ENCODE data around the gene BLVRA. TPM values are rescaled to one million over a fixed set of nuclear protein-coding genes. Genes with fewer than 3 reads are reported as not detected.

BLVRA gene
- total RNA-seq, 5 donors from 2014 or later (not counting 1 experiment from before 2014, with no cell fraction given): 14.1 to 21.3 (median 17.3) TPM

DNA sequence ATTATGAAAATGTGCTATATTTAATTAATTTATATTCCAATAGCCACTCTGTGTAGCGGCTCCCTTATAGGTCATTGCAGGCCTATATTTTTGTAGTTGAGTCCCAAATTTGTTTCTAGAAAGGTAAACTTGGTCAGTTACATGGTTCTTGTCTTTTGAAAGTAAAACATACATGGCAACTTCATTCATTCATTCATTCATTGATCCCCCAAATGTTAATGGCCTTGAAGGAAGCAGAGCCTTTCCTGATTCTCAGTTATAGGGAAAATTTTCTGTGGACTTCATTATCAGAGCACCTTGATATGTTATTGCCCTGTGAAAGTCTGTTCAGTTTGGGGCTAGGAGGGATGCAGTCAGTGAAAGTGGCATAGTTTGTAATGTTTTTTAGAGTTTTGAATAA, 2.9 kb downstream of the BLVRA start:
- Histone ChIP-seq H3K4me1 (ENCODE audit: control insufficient read depth in 1 of 2, extremely low read depth in 1 of 2, insufficient read depth in 2 of 2, low read length in 2 of 2) (peaks cover 2 to 14% of the 10 kb centered on the region in 2 experiments), H3K36me3 (ENCODE audit: control insufficient read depth in 2 of 2, extremely low read depth in 1 of 2, insufficient read depth in 1 of 2, low read length in 1 of 2) (no peaks in the 10 kb centered on the region), H3K9me3 (no peaks in the 10 kb centered on the region), H3K4me3 (ENCODE audit: control insufficient read depth in 1 of 2, extremely low read depth in 1 of 2, low read length in 1 of 2) (no peak overlapping the region), H3K27me3 (replicated peaks in 1 of 2; ENCODE audit: control insufficient read depth in 2 of 2, extremely low read depth in 1 of 2, insufficient read depth in 2 of 2, low read length in 1 of 2) (no peaks in the 10 kb centered on the region), H3K27ac (ENCODE audit: low read length) (no peak overlapping the region)
- H3K36me3 Mint-ChIP-seq: no peaks in the 10 kb centered on the region
- H3K27me3 Mint-ChIP-seq: no peaks in the 10 kb centered on the region
- no peaks in the 10 kb centered on the region for H3K9me3 Mint-ChIP-seq
- DNase-seq (no peak), ATAC-seq (replicated peaks in 1 of 4) (no peak)
- no peak overlapping the region for H3K27ac Mint-ChIP-seq
- H3K4me1 Mint-ChIP-seq: peaks cover 46 to 63% (median 55%) of the 10 kb centered on the region in 3 donors
- peak overlapping the region in 1 of 3 donors; percentile 15 for H3K4me3 Mint-ChIP-seq
- CTCF ChIA-PET: interaction anchor here (0.7 to 1.4 kb wide), 2 partner anchors 112 to 179 kb away, joined by 7 to 12 read pairs; partner anchors contain the start of gene STK17A (in 1 of the 2)
- WGBS (ENCODE audit: insufficient coverage): no CpG with 5 or more reads among the region's 1 CpG
- POLR2A ChIA-PET: interaction anchor here in 1 of 2 donors (0.6 kb wide), 1 partner anchor 157 kb away, joined by 3 read pairs; no protein-coding TSS in a partner anchor

DNA sequence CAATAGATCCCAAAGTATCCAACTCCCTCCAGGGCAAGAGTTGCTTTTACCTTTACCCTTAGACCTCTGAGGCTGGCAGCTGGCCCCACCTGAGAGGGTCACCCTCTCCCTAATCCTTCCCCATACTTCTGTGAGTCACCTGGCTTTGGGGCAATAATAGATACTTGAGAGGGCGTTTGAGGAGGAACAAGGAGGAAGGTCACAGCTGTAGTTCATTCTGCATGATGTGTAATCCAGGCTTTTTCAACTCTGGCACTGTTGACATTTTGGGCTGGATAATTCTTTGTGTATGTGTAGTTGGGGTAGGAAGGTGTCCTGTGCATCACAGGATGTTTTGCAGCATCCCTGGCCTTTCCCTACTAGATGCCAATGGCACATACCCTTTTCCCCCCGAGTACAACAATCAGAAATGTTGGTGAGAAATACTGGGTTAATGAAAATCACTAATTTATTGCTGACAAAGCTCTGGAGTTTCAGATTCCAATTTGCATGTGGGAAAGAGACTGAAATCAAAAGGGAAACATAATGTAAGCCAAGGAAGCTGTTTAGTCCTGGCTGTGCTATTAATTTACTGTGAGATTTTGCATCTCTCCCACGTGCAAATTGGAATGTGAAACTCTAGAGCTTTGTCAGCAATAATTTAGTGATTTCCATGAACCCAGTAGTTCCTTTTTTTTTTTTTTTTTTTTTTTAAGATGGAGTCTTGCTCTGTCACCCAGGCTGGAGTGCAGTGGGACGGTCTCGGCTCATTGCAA, 3.6 kb downstream of the BLVRA start:
- Mint-ChIP-seq H3K4me1 (peaks cover 45 to 58% (median 54%) of the 10 kb centered on the region in 3 donors), H3K4me3 (no peak overlapping the region), H3K36me3 (no peaks in the 10 kb centered on the region), H3K9me3 (no peaks in the 10 kb centered on the region), H3K27ac (no peak overlapping the region), H3K27me3 (no peaks in the 10 kb centered on the region)
- Histone ChIP-seq H3K4me3 (ENCODE audit: control insufficient read depth in 1 of 2, extremely low read depth in 1 of 2, low read length in 1 of 2) (no peak overlapping the region), H3K27ac (ENCODE audit: low read length) (no peak overlapping the region), H3K4me1 (ENCODE audit: control insufficient read depth in 1 of 2, extremely low read depth in 1 of 2, insufficient read depth in 2 of 2, low read length in 2 of 2) (peaks cover 2 to 14% of the 10 kb centered on the region in 2 experiments), H3K27me3 (replicated peaks in 1 of 2; ENCODE audit: control insufficient read depth in 2 of 2, extremely low read depth in 1 of 2, insufficient read depth in 2 of 2, low read length in 1 of 2) (no peaks in the 10 kb centered on the region), H3K36me3 (ENCODE audit: control insufficient read depth in 2 of 2, extremely low read depth in 1 of 2, insufficient read depth in 1 of 2, low read length in 1 of 2) (no peaks in the 10 kb centered on the region), H3K9me3 (no peaks in the 10 kb centered on the region)
- POLR2A ChIA-PET: interaction anchor here (0.6 to 1.0 kb wide), 4 partner anchors 32 to 179 kb away, joined by 3 to 7 read pairs (median 3); partner anchors contain the start of gene STK17A (in 1 of the 2)
- no peak for ATAC-seq (replicated peaks in 1 of 4)
- DNase-seq: no peak
- WGBS (ENCODE audit: insufficient coverage): no CpG with 5 or more reads among the region's 5 CpGs
- CTCF ChIA-PET: interaction anchor here in 1 of 2 donors (0.5 to 0.7 kb wide), 4 partner anchors 39 to 446 kb away, joined by 4 to 5 read pairs (median 4); no protein-coding TSS in a partner anchor

DNA sequence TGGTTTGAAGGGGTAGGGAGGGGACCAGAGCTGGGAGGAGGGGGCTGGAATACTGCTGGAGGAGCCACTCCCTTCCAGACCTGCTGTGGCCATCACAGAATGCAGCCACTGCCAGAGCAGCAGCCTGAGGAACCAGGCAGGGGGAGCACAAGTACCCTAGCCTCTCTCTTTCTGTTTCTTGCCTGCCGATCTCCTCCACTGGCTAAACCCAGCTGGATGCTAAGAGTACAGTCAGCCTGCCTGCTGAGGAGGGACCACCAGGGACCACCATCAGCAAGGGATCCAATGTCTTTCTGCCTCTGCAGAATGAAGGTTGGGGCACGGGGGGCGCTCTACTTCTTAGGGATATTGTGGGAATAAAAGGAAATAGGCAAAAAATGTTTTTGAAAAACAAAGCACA, 4.7 kb downstream of the BLVRA start:
- Mint-ChIP-seq H3K4me1 (peaks cover 35 to 48% (median 45%) of the 10 kb centered on the region in 3 donors), H3K9me3 (no peaks in the 10 kb centered on the region), H3K27ac (no peak overlapping the region), H3K36me3 (no peaks in the 10 kb centered on the region), H3K4me3 (no peak overlapping the region), H3K27me3 (no peaks in the 10 kb centered on the region)
- CTCF ChIA-PET: interaction anchor here in 1 of 2 donors (0.6 kb wide), 1 partner anchor 41 kb away, joined by 5 read pairs; no protein-coding TSS in a partner anchor
- DNase-seq: no peak
- no CpG with 5 or more reads among the region's 3 CpGs for WGBS (ENCODE audit: insufficient coverage)
- Histone ChIP-seq H3K27ac (ENCODE audit: low read length) (no peak overlapping the region), H3K4me3 (ENCODE audit: control insufficient read depth in 1 of 2, extremely low read depth in 1 of 2, low read length in 1 of 2) (no peak overlapping the region), H3K4me1 (ENCODE audit: control insufficient read depth in 1 of 2, extremely low read depth in 1 of 2, insufficient read depth in 2 of 2, low read length in 2 of 2) (peaks cover 2 to 7% of the 10 kb centered on the region in 2 experiments), H3K27me3 (replicated peaks in 1 of 2; ENCODE audit: control insufficient read depth in 2 of 2, extremely low read depth in 1 of 2, insufficient read depth in 2 of 2, low read length in 1 of 2) (no peaks in the 10 kb centered on the region), H3K36me3 (ENCODE audit: control insufficient read depth in 2 of 2, extremely low read depth in 1 of 2, insufficient read depth in 1 of 2, low read length in 1 of 2) (no peaks in the 10 kb centered on the region), H3K9me3 (no peaks in the 10 kb centered on the region)
- POLR2A ChIA-PET: no interaction called here
- ATAC-seq (replicated peaks in 1 of 4): no peak

DNA sequence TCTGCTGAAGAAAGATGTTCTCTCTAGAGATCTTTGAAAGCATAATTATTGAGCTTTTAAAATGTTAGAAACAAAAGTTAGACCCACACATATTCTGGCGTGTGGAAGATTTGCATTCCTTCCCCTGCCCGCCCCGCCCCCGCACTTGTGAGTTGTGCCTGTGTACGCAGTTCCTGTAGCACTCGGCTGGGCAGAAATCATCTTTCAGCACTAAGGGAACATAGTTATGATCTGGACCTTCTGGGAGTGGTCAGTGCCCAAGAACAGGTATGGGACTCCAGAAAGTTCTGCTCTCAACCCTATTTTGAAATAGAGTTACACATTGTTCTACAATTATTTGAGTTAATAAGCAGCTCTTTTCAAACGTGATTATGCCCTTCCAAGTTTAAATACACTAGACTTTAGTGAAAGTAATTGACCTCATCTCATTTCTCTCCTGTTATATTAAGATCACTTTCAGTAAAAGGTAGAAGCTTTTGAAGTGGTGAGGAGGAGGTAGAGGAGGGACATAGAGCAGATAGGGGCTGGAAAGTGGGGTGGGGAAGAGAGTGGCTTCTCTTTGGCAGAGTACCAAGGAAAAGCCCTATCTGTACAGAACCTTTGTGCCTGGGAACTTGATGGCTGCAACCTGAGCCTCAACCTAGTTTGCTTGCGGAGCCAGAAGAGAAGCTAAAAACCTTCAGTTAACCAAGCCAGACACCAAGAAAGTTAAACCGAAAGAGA, 5.7 kb downstream of the BLVRA start:
- Histone ChIP-seq H3K4me1 (ENCODE audit: control insufficient read depth in 1 of 2, extremely low read depth in 1 of 2, insufficient read depth in 2 of 2, low read length in 2 of 2) (peaks cover 2 to 6% of the 10 kb centered on the region in 2 experiments), H3K27me3 (replicated peaks in 1 of 2; ENCODE audit: control insufficient read depth in 2 of 2, extremely low read depth in 1 of 2, insufficient read depth in 2 of 2, low read length in 1 of 2) (no peaks in the 10 kb centered on the region), H3K9me3 (no peaks in the 10 kb centered on the region), H3K4me3 (ENCODE audit: control insufficient read depth in 1 of 2, extremely low read depth in 1 of 2, low read length in 1 of 2) (no peak overlapping the region), H3K27ac (ENCODE audit: low read length) (no peak overlapping the region), H3K36me3 (ENCODE audit: control insufficient read depth in 2 of 2, extremely low read depth in 1 of 2, insufficient read depth in 1 of 2, low read length in 1 of 2) (no peaks in the 10 kb centered on the region)
- Mint-ChIP-seq H3K36me3 (no peaks in the 10 kb centered on the region), H3K9me3 (no peaks in the 10 kb centered on the region), H3K4me1 (peaks cover 34 to 47% (median 47%) of the 10 kb centered on the region in 3 donors), H3K27ac (peak overlapping the region; percentile 52 to 55), H3K27me3 (no peaks in the 10 kb centered on the region), H3K4me3 (peak overlapping the region; percentile 21 to 62 (median 35))
- POLR2A ChIA-PET: interaction anchor here (0.6 to 0.7 kb wide), 4 partner anchors 21 to 839 kb away, joined by 7 to 11 read pairs (median 9); no protein-coding TSS in a partner anchor
- peak; percentile 23 to 53 (median 51) for ATAC-seq (replicated peaks in 1 of 4)
- CTCF ChIA-PET: interaction anchor here (0.6 to 1.4 kb wide), 5 partner anchors 61 to 886 kb away, joined by 3 to 4 read pairs (median 3); partner anchors contain the start of gene STK17A (in 1 of the 2)
- peak in 21 of 35 experiments; percentile 9 to 45 (median 25) for DNase-seq
- 80% methylated on average over 1 of the region's 9 CpGs for WGBS (ENCODE audit: insufficient coverage)

DNA sequence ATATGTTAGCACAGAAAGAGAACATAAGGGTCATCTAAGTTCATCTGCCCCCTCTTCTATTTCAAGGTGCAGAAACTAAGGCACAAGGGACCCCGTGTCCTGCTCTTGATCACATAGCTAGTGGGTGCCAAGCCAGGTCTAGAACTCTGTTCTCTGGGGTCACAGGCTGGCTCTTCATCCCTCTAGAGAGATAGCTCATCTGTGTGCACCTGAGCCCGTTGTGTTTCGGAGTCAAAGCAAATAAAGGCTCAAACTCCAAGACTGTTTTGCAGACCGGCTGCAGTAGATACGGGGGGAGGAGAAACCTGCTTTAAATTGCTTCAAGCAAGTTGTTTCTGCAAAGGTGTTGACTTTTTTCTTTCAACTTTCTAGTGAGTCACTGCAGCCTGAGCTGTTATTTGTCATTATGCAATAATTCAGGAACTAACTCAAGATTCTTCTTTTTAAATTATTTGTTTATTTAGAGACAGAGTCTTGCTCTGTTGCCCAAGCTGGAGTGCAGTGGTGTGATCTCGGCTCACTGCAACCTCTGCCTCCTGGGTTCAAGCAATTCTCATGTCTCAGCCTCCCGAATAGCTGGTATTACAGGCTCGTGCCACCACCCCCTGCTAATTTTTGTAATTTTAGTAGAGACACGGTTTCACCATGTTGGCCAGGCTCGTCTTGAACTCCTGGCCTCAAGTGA, 6.5 kb downstream of the BLVRA start:
- H3K27ac Mint-ChIP-seq: peak overlapping the region; percentile 52 to 55
- 96% methylated on average over 6 of the region's 10 CpGs for WGBS (ENCODE audit: insufficient coverage)
- H3K4me3 Mint-ChIP-seq: peak overlapping the region in 1 of 3 donors; percentile 62
- H3K36me3 Mint-ChIP-seq: no peaks in the 10 kb centered on the region
- CTCF ChIA-PET: interaction anchor here (0.7 to 1.4 kb wide), 3 partner anchors 60 to 887 kb away, joined by 3 to 4 read pairs (median 4); partner anchors contain the start of gene STK17A (in 1 of the 2)
- POLR2A ChIA-PET: interaction anchor here (0.6 to 0.7 kb wide), 3 partner anchors 27 to 840 kb away, joined by 7 to 10 read pairs (median 8); no protein-coding TSS in a partner anchor
- ATAC-seq (replicated peaks in 1 of 4) (peak in 2 of 4 experiments; percentile 40 to 44), DNase-seq (no peak)
- no peaks in the 10 kb centered on the region for H3K27me3 Mint-ChIP-seq
- H3K27ac ChIP-seq (ENCODE audit: low read length): no peak overlapping the region
- H3K4me3 ChIP-seq (ENCODE audit: control insufficient read depth in 1 of 2, extremely low read depth in 1 of 2, low read length in 1 of 2): no peak overlapping the region
- H3K27me3 ChIP-seq (replicated peaks in 1 of 2; ENCODE audit: control insufficient read depth in 2 of 2, extremely low read depth in 1 of 2, insufficient read depth in 2 of 2, low read length in 1 of 2): no peaks in the 10 kb centered on the region
- peaks cover 0 to 6% of the 10 kb centered on the region in 2 experiments for H3K4me1 ChIP-seq (ENCODE audit: control insufficient read depth in 1 of 2, extremely low read depth in 1 of 2, insufficient read depth in 2 of 2, low read length in 2 of 2)
- no peaks in the 10 kb centered on the region for H3K9me3 ChIP-seq
- no peaks in the 10 kb centered on the region for H3K9me3 Mint-ChIP-seq
- no peaks in the 10 kb centered on the region for H3K36me3 ChIP-seq (ENCODE audit: control insufficient read depth in 2 of 2, extremely low read depth in 1 of 2, insufficient read depth in 1 of 2, low read length in 1 of 2)
- peaks cover 28 to 43% (median 40%) of the 10 kb centered on the region in 3 donors for H3K4me1 Mint-ChIP-seq

Data from T-cell (primary cell).